GM21515 (cell line): ENCODE data around the gene ZMAT5.
"Not testable (repeated sequence)": the region's sequence is repeated elsewhere in the genome, so short reads cannot be mapped to it uniquely, and the experiment has no call there.

Experiments
- ATAC-seq: cut with Tn5 transposase; IDR thresholded peaks from one replicate; pipeline ENCODE4 v1.9.1; 2021; ENCODE audit not compliant: unreplicated experiment

The ZMAT5 gene

DNA sequence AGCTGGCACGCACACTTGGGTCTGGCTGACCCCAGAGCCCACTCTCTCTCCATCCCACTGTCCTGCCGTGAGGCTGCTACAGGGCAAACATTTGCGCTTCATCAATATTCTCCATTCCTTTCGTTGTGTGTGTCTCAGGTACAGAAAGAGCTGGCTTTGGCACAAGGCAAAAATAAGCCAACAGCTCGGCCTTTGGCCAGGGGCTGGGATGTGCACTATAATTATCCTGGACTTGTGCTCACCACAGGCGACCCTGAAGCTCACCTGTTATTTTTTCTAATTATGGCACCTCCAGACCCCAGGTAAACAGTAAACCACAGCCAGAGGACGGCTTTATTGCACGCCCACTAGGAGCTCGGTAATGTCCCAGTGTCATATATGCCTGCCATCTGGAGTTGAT is 10.9 kb downstream of the ZMAT5 start:
- ATAC-seq: no peak

DNA sequence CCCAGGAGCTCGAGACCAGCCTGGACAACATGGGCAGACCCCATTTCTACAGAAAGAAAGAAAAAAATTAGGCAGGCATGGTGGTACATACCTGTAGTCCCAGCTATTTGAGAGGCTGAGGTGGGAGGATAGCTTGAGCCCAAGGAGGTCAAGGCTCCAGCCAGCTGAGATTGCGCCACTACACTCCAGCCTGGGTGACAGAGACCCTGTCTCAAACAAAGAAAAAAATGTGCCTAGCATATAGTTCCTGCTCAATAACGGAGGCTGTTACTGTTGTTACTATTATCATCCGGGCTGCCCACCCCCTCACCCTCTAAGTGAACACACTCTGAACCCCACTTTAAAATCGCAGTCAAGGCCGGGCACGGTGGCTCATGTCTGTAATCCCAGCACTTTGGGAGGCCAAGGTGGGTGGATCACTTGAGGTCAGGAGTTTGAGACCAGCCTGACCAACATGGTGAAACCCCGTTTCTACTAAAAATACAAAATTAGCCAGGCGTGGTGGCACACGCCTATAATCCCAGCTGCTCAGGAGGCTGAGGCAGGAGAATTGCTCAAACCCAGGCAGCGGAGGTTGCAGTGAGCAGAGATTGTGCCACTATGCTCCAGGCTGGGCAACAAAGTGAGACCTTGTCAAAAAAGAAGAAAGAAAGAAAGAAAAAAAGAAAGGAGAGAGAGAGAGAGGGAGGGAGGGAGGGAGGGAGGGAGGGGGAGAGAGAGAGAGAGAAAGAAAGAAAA is 12.0 kb downstream of the ZMAT5 start:
- ATAC-seq: not testable (repeated sequence)

DNA sequence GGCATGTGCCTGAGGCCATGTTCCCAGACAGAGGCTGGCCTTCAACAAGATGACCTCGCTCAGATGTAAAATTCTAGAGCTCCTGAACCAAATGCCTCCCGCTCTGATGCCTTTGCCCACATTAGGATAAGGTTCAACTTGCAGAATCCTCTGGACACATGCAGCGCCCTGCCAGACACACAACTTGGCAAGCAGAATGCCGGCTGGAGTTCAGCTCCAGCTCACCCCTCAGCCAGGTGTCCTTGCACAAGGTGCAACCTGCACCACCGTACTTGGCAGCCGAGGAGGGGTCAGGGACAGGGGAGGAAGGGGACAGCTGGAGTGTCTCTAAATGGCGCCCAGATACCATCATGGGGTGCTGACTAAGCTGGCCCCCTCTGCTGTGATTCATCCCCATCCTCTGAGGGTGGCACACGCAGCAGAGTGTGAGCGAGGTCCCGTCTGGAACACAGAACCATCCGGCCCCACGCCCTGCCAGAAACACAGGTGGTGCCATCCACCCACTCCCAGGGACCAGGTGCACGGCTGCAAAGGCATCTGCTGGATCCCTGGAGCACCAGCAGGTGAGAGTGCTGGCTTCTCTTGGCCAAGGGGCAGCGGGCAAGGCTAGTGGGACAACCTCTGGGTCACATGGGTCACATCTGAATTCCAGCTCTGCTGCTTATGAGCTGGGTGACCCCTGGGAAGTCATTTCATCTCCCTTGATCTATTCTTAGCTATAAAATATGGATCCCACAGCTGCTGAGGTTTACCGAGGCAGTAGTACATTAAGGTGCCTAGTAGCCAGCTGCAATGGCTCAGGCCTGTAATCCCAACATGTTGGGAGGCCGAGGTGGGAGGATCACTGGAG is 12.8 kb downstream of the ZMAT5 start:
- ATAC-seq: no peak

DNA sequence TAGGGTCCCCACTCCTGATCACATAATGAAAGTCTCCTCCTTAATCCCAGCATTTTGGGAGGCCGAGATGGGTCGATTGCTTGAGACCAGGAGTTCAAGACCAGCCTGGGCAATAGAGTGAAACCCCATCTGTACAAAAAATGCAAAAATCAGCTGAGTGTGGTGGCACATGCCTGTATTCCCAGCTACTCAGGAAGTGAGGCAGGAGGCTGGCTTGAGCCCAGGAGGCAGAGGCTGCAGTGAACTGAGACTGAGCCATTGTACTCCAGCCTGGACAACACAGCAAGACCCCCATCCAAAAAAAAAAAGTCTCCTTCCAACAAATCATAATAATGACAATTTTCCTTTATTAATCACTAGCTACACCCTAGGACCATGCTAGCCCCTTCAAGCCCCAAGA is 15.1 kb downstream of the ZMAT5 start:
- no peak for ATAC-seq

DNA sequence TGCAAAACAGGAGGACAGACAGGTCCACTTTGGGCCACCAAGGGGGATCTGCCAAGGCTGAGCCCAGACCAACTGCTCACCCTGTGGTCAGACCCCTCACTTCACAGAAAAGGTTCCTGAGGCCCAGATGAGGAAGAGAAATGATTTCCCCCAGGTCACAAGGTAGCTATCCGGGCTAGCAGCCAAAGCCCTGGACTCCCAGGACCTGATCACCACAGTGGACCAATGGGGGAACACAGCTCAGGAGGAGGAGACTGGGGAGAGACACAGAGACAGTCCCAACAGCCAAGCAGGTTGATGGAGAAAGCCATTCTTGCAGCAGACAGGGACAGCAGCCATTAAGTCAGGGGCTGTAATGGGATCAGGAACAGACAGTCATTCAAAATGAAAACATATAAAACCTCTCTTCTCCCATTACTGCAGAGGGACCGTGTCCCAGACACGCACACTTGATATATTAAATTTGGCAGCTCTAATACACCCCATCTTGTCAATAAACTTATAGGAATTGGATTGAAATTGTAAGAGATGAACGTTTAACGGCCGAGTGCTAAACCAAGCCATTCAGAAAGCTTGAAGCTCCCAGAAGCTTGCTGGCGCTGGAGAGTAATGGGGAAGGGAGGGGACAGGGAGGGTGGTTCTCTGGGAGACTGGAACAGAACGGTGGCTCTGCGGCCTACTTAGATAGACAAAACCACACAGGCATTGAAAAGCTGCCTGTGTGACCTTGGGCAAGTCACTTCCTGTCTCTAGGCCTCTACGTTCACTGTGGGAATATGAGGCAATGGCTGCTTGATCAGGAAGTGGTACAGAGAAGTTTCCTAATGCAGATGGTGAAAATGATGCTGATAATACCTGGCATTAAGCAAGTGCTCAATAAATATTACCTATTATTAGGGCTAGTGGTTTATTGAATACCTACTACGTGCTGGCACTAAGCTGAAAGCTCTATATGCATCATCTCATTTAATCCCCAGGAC is 16.0 kb downstream of the ZMAT5 start:
- ATAC-seq: no peak

DNA sequence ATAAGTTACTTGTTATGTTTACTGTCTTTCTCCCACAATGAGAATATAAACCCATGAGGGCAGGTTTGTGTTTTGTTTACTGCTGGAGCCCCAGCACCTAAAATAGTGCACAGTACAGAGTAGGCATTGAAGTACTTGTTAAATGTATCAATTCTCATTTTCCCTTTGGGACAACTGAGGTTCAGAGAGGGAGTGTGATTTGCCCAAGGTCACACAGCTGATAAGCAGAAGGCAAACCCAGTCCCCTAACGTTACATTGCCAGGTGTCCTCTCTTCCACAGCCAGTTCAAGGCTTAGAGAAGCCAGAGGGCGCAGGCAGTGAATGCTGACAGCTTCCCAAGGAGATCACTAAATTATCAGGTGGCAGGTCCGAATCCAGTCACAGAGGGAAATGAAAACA is 16.8 kb downstream of the ZMAT5 start:
- ATAC-seq: no peak

DNA sequence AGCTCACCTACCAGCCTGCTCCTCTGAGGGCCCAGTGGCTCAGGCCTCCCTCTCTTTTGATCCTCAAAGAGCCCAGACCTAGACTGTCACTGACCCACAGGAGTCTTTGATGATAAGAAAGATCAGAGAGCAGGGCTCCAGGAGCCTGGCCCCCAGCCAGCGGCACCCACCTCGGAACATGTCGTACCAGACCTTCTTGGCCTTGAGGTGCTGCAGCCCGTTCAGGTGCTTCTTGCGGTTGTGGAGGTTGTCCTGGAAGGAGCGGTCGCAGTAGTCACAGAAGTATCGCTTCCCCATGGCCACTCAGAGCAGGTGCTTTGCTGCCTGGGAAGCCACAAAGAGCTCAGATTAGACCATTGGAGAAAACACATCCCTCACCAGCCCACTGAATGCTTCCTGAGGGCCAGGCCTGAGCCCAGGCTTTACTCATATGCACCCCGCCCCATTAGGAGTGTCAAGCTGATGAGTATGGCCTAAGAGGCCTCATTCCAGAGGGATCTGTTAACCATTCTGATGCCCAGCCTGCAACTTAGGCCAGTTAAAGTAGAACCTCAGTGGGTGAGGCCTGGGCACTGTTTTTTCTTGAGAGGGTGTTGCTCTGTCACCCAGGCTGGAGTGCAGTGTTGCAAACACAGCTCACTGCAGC is 18.4 kb downstream of the ZMAT5 start:
- no peak for ATAC-seq

DNA sequence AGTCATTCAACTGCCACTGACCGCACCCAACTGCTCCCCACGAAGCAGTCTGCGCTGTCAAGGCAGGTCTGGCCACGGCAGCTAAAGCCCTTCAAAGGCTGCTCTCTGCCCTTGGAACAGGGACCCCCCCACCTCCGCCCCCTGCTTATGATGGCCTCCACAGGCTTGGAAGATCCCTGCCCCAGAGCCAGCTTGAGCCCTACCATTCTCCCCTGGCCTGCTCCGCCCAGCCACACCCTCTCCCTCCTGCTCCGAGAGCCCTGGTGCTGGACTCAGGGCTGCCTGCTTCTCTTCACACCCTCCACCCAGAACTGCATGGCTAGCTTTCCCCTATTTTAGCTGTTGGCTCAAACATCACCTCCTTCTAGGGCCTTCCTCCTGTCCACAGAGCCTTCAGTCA is 19.0 kb downstream of the ZMAT5 start:
- no peak for ATAC-seq

DNA sequence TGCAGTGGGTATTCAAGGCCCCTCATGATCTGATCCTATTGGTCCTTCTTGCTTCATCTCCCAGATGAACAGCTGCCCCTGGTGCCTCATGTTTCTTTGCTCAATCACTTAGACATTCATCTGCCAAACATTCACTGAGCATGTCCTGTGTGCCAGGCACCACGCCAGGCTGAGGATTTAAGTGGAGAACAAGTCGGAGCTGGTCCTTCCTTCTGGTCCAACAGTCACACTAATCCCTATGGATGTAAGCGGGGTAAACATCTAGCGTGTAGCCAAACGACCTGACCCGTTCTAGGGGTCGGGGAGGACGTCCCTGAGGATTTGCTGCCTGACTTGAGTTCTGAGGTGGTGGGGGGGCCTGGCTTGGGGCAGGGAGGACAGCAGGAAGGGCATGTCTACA is 21.9 kb downstream of the ZMAT5 start:
- ATAC-seq: no peak

DNA sequence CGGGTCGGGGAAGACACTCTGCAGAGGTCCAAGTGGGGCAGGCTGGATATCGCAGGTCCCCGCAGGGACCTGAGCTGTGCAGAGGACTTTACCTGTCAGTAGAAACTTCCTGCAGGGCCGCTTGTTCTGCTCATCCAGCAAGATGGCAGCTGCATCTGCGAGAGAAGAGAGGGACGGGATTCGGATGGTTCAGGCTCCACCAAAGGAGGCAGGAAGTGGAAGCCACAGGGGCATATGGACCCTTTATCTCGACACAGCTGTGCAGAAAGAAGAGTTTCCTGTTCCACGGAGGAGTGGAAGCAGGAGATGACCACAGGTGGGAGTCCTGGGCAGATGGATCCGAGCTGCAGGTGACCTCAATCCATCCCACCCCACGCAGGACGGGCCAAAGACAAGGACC is 24.5 kb downstream of the ZMAT5 start:
- ATAC-seq: no peak

DNA sequence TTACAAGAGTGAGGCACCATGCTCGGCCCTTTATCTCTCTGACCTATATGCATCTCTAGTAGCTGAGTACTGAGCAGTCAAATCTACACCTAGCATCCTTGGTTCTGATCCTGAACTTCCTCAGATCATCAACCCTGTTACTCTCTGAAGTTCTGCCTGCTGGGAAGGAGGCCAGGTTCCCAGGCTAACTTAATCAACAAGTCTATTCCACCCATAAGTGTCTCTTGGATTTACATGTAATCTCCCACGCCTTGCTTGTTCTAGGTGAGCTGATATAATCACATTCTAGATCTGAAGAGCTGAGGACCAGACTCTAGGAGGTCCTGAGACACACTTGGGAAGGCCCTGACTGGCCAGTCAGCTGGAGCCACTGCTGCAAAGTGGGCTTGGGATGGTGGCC is 24.9 kb downstream of the ZMAT5 start:
- no peak for ATAC-seq

DNA sequence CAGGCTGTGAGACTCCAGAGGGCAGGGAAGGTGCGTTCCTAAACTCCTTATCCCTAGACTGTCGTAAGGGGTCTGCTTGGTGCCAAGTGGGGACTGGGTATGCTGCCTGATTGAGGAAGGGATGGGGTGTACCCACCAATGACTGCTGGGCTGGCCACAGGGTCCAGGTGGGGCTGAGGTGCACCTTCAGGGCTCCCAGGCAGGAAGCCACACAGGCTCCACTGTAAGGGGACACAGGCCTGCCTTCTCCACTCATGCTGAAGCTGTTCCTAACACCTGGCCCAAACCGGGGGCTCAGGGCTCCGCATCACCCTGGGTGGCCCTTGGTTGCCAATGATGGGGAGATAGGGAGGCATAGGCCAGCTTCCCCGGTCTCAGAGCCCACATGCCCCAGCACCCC is 26.6 kb downstream of the ZMAT5 start:
- ATAC-seq: no peak

DNA sequence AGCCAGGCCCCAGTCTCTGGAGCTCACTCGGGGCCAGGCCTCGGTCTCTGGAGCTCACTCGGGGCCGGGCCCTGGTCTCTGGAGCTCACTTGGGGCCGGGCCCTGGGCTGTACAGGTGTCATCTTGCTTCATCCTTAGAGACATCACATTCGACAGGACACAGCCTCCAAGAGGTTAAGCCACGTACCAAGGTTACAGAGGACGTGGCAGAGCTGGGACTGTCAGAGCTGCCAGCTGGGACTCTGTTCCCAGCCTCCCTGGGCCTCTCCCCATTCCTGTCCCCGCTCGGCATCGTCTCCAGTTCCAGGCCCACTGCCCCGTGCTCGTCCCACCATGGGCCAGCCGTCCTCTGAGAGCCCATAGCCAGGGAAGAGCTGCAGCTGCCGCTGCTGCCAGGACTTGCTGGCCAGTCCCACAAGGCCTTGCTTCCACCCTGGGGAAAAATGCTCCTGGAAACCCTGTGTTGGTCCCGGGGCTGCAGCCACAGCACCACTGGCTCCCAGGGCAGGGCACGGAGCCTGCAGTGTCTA is 27.4 kb downstream of the ZMAT5 start:
- no peak for ATAC-seq

DNA sequence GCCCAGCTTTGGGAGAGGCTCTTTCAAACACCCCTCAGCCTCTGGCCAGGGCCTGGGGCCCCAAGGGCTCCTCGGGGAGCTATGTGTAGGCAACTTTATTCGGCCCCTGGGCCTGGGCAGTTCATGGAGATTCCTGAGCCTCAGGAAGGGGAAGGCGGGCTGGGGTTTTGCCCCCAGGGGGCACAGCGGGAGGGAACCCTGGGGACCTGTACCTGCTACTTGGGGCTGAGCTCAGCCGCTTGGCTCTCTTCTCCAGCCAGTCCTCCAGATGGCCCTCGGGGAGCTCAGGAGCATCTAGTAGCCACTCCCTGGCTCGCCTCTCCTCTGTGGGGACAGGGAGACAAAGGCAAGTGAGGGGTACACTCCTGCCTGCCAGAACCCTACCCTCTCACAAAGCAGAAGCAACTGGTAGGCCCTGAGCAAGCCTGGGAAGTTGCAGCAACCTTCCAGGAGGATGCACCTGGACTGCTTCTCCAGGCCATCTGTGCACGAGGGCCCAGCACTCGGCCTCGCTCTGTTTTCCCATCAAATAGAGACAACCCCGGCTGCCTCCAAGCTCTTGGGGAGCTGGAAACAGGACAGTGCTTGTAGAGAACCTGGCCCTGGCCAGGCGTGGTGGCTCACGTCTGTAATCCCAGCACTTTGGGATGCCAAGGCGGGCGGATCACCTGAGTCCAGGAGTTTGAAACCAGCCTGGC is 28.5 kb downstream of the ZMAT5 start:
- ATAC-seq: no peak

DNA sequence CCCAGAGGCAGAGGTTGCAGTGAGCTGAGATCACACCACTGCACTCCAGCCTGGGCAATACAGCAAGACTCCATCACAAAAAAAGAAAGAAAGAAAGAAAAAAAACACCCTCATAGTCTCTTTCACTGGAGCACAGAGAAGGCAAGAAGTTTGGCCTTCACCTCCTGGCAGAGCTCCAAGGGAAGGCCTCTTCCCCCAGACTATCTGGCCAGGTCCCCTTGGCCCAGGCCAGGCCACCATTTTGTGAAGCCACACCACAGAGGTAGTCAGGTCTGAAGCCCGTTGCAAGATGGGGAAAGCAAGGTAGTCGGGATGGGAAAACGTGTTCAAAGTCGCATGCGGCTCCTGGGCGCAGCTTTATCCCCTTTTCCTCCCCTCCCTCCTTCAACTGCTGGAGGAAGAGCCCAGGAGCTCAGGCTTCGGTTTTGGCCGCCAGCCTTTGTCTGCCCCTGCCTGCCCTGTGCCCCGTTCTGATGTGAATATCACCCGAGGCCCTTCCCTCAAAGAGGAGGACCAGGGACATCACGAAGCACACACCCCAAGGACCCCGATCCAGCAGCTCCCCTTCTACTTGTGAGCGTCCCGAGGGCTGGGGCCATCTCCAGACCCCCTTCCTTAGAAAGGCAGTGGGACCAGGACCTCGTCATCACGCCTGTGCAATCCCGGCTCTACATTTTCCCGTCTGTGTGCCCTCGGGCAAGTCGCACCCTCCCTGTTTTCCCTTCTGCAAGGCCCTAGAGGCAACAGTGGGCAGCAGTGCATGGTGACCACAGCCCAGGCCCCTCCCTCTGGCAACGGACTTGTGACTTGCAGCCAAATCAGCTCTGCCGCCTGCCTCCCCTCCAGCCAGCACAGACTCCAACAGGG is 29.3 kb downstream of the ZMAT5 start:
- ATAC-seq: no peak

DNA sequence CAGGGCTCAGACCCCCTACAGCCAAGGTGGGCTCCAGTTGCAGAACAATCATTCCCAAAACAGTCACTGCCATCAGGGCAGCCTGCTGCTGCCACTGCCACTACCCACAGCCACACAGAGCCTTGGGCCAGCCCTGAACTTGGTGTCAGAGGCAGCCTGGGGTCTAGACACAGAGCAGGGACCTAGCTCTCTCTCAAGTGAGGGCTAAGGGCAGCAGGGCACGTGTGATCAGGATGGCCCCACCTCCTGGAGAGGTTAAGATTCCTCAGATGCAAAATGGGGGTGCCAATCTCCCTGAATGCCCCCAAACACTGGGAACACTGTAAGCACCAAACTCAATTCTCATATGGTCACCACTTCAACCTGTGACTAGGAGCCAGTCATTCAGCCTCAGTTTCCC is 31.4 kb downstream of the ZMAT5 start:
- no peak for ATAC-seq

DNA sequence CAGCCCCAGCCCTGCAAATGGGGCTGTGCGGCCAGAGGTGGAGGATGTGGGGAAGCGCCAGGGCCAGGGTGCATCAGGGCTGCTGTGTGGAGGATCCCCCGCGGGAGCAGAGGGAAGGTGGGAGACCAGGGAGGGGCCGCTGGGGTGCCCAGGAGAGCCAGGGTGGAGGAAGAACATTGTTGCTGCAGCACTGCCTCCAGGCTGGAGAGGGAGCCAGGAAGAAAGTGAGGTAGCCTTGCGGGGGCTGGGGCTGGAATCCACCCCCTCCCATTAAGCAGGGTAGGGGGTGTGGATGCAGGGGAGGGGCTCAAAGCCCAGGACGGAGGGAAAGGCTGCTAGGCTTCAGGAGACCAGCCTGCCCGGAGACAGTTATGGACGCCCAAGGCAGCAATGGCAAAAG is 32.0 kb downstream of the ZMAT5 start:
- no peak for ATAC-seq

DNA sequence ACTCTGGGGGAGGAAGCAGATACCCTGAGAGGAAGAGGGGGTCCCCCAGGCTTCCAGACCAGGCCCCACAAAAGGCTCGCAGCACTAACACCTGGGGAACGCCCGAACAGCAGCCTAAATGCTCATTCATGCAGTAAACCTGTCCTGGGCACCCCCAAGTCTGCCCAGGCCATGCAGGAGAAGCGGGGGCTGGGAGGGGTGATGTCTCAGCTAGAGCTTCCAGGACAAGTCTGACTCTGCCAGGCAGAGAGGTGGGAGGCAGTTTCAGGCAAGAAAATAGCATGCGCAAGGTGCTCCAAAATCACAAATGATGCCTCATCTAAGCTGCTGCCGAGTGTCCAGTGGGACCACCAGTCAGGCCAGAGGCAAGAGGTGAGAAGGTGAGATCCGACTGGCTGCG is 32.4 kb downstream of the ZMAT5 start:
- no peak for ATAC-seq
